HG03520 (cell line): ENCODE data around the gene SPINK2.

Experiments
- ATAC-seq: cut with Tn5 transposase; IDR thresholded peaks from one replicate; pipeline ENCODE4 v1.9.1; 2021; ENCODE audit warnings: mild to moderate bottlenecking, moderate library complexity; ENCODE audit not compliant: unreplicated experiment

Gene SPINK2

GRCh38 chr4:56799824-56800756 is 21.4 kb downstream of the SPINK2 start:
- peak; percentile 93 for ATAC-seq

- ATAC-seq, result no peak
Measured at GRCh38 chr4:56799161-56799759, 22.2 kb downstream of the SPINK2 start.

- ATAC-seq, result no peak
Measured at GRCh38 chr4:56796211-56796610, 25.3 kb downstream of the SPINK2 start.

- ATAC-seq, result peak; percentile 70
Measured at GRCh38 chr4:56791316-56791715, 30.2 kb downstream of the SPINK2 start.

- peak; percentile 9 for ATAC-seq
Measured at GRCh38 chr4:56790691-56791091, 30.8 kb downstream of the SPINK2 start.

GRCh38 chr4:56788081-56788480 is 33.4 kb downstream of the SPINK2 start:
- ATAC-seq, result no peak

- no peak for ATAC-seq
Measured at GRCh38 chr4:56787380-56787779, 34.1 kb downstream of the SPINK2 start.

GRCh38 chr4:56786955-56787354 is 34.5 kb downstream of the SPINK2 start:
- no peak for ATAC-seq

- no peak for ATAC-seq
Measured at GRCh38 chr4:56783986-56784385, 37.5 kb downstream of the SPINK2 start.

GRCh38 chr4:56782019-56782418 is 39.5 kb downstream of the SPINK2 start:
- ATAC-seq, result no peak

GRCh38 chr4:56773346-56773745 is 48.2 kb downstream of the SPINK2 start:
- ATAC-seq, result no peak

- ATAC-seq, result no peak
Measured at GRCh38 chr4:56772134-56772533, 49.4 kb downstream of the SPINK2 start.

GRCh38 chr4:56768763-56769162 is 52.7 kb downstream of the SPINK2 start:
- ATAC-seq, result no peak

- no peak for ATAC-seq
Measured at GRCh38 chr4:56768316-56768715, 53.2 kb downstream of the SPINK2 start.

- no peak for ATAC-seq
Measured at GRCh38 chr4:56767567-56767966, 53.9 kb downstream of the SPINK2 start.

- ATAC-seq, result no peak
Measured at GRCh38 chr4:56764775-56765174, 56.7 kb downstream of the SPINK2 start.

GRCh38 chr4:56764223-56764622 is 57.3 kb downstream of the SPINK2 start:
- no peak for ATAC-seq

- ATAC-seq, result no peak
Measured at GRCh38 chr4:56762484-56763250, 58.8 kb downstream of the SPINK2 start.

GRCh38 chr4:56760183-56760582 is 61.3 kb downstream of the SPINK2 start:
- ATAC-seq, result no peak
